BJ (cell line): Measurements from ENCODE around the gene C12orf57. TPM values are rescaled to one million over a fixed set of nuclear protein-coding genes. Genes with fewer than 3 reads are reported as not detected.

Source experiments
- CTCF ChIA-PET: fragments of 350-600 bp; formaldehyde crosslinking; extraction: SDS; loops from one replicate; lab custom pipeline; 2021; ENCODE audit warnings: antibody characterized with exemption, inconsistent platforms; lab: Yijun Ruan, JAX
- POLR2A ChIA-PET: fragments of 300-600 bp; sonication (Branson Sonifier 250); formaldehyde crosslinking; extraction: SDS; loops from one replicate; lab custom pipeline; 2021; ENCODE audit warnings: antibody characterized with exemption; lab: Charles Lee
- DNase-seq: peaks from one replicate; pipeline ENCODE4 v3.0.0-alpha.2; 2011; ENCODE audit warnings: low read depth
- H3K27me3 ChIP-seq: 2 replicates; pipeline ENCODE4 v1.6.0; 2011; ENCODE audit warnings: low read length; ENCODE audit not compliant: control insufficient read depth, insufficient read depth
- H3K36me3 ChIP-seq: 2 replicates; pipeline ENCODE4 v1.5.1; 2011; ENCODE audit warnings: low read length; ENCODE audit not compliant: control insufficient read depth, insufficient read depth
- H3K4me3 ChIP-seq: 2 replicates; pipeline ENCODE4 v1.5.1; 2011; ENCODE audit warnings: low read depth, mild to moderate bottlenecking, control low read depth, low read length
- polyA plus RNA-seq: library from polyadenylated mRNA; depleted of rRNA; stranded (reverse); fragments of >200 nt; gene quantifications from 2 replicates; pipeline ENCODE4 v1.2.3, GENCODE V29; 2011
- TF ChIP-seq, protein P1 (sequence below): IDR thresholded peaks from 2 replicates; pipeline ENCODE4 v1.5.1; 2011; ENCODE audit warnings: low read depth, mild to moderate bottlenecking, control low read depth, inconsistent platforms, low read length, moderate library complexity; ENCODE audit not compliant: insufficient read depth

The C12orf57 gene
- polyA plus RNA-seq, 1 experiment, result 709 TPM

DNA sequence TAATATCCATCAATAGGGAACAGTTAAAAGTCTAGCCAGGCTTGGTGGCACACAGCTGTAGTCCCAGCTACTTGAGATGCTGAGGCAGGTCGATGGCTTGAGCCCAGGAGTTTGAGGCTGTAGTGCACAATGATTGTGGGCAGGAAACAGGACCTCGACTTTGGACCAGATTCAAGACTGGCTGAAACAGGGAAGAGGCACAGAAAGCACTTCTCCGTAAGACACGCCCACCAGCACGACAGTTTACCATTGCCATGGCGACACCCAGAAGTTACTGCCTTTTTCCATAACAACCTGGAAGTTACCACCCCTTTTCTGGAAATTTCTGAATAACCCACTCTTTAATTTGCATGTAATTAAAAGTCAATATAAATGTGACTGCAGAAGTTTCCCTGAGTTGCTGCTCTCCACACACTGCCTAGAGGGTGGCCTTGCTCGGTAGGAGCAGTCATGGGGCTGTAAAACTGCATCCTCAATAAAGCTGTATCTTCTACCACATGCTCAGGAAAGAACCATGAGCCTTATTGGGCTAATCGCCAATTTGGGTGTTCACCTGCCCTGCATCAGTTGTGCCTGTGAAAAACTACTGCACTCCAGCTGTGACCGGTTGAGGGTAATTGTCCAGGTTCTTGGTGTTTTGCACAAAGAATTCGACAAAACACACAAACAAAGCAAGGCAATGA, 43.8 kb upstream of the C12orf57 start:
- ChIA-PET CTCF (interaction anchor here (0.9 to 1.9 kb wide), 3 partner anchors 9 to 27 kb away, joined by 3 to 13 read pairs (median 4); partner anchors contain the start of gene SPSB2), POLR2A (no interaction called here)
- Histone ChIP-seq H3K36me3 (no peaks in the 10 kb centered on the region), H3K27me3 (no peaks in the 10 kb centered on the region), H3K4me3 (no peak overlapping the region)
- TF ChIP-seq, protein P1, sequence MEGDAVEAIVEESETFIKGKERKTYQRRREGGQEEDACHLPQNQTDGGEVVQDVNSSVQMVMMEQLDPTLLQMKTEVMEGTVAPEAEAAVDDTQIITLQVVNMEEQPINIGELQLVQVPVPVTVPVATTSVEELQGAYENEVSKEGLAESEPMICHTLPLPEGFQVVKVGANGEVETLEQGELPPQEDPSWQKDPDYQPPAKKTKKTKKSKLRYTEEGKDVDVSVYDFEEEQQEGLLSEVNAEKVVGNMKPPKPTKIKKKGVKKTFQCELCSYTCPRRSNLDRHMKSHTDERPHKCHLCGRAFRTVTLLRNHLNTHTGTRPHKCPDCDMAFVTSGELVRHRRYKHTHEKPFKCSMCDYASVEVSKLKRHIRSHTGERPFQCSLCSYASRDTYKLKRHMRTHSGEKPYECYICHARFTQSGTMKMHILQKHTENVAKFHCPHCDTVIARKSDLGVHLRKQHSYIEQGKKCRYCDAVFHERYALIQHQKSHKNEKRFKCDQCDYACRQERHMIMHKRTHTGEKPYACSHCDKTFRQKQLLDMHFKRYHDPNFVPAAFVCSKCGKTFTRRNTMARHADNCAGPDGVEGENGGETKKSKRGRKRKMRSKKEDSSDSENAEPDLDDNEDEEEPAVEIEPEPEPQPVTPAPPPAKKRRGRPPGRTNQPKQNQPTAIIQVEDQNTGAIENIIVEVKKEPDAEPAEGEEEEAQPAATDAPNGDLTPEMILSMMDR, result no peak
- no peak for DNase-seq

DNA sequence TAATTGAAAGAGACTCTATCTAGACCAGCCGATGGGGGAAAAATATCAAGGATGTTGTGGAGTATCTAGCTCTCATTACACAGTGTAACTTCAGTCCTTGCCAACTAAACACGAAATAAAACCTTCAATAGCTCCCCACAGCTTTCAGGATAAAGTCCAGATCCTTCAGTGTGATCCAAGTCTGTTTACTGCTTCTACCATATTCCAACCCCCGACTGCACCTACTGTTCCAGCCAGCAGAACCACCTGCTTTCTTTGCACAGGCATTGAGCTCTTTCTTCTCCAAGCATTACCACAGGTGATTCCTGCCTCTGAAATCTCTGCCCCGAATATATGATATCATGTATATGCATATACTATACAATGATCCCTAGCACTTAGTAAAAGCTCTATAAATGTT, 41.4 kb upstream of the C12orf57 start:
- Histone ChIP-seq H3K36me3 (no peaks in the 10 kb centered on the region; the same call in 1 of the 2 replicates), H3K4me3 (no peak overlapping the region), H3K27me3 (no peaks in the 10 kb centered on the region)
- TF ChIP-seq, protein P1, result no peak
- no peak for DNase-seq
- ChIA-PET POLR2A (interaction anchor here (0.7 kb wide), 1 partner anchor 20 kb away, joined by 3 read pairs; no protein-coding TSS in a partner anchor), CTCF (interaction anchor here (0.8 to 1.9 kb wide), 3 partner anchors 11 to 30 kb away, joined by 3 to 10 read pairs (median 4); no protein-coding TSS in a partner anchor)

DNA sequence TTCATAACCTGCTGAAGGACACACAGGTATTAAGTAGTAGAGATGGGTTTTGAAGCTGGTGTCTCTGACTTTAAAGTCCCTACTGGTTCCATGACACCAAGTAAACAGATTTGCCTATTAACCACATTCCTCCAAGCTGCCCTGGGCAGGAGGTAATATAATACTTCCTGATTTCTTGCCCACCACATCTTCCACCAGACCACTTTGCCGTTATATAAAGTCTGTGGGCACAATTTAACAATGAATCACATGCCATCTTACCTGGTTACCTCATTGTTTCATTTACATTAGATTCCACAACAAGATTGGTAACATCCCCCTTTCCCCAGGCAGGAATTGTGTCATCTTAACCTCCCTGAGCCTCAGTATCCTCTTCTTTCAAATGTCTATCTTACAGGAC, 40.1 kb upstream of the C12orf57 start:
- ChIA-PET POLR2A (interaction anchor here (0.6 kb wide), 1 partner anchor 31 kb away, joined by 7 read pairs; the partner anchor contains the start of gene SPSB2), CTCF (no interaction called here)
- TF ChIP-seq, protein P1, result no peak
- H3K27me3 ChIP-seq, result no peaks in the 10 kb centered on the region
- H3K4me3 ChIP-seq, result no peak overlapping the region
- DNase-seq, result no peak
- no peaks in the 10 kb centered on the region; the same call in 1 of the 2 replicates for H3K36me3 ChIP-seq

DNA sequence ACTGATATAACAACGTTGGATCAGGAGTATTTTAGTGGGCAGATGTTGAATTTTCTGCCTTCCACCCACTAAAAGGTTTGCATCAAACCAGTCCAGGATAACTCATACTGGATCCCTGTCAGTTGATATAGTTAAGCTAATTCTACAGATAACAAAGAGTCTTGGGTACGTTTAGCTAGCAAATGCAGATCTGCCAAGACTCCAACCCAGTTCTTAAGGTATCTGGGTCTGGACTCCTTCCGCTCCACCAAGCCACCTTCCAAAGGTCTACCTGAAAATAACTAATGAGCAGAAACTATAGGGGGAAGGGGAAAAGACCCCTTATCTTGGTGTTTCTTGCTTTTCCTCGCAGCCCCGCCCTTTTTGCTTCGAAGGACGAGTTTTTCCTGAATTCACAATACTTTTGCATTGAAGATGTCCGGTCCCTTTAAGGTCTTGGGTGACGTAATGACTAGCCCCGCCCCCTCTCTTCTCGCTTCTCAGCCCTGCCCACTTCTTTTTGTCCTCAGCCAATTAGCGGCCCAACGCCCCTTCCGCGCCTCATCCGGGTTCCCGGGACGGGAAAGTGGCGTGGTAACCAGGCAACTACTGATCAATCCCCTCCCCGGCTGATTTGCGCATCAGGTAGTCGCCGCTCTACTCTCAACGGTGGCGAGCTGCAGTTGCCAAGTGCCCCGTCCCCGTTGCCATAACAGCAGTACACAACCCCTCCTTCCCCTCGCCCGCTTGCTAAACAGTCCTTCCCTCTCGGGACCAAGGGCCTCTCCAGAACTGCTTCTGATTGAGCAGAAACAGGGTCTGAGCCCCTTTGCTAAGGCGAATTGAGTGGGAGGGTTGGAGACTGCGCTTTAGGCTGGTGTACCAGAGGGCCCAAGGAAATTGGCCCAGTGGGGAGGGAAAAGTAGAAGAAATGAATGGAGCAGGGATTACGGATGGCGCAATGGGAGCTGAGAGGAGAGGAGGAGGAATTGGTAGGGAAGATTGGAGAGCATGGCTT, 39.2 kb upstream of the C12orf57 start, which contains the start of gene LRRC23:
Gene LRRC23 (plus strand): TSS at position 543 of the 997 bp plus-strand sequence. CDS start 812 bp downstream, outside the sequence.
- DNase-seq, result peak; percentile 73
- TF ChIP-seq, protein P1, result no peak
- H3K4me3 ChIP-seq, result peak within 1 kb of the TSS; percentile 58
- no peaks in the 10 kb centered on the region; the same call in 1 of the 2 replicates for H3K36me3 ChIP-seq
- no peaks in the 10 kb centered on the region for H3K27me3 ChIP-seq
- POLR2A ChIA-PET, result interaction anchor here (0.6 kb wide), 1 partner anchor 32 kb away, joined by 7 read pairs; the partner anchor contains the start of gene SPSB2
- CTCF ChIA-PET, result interaction anchor here (0.6 to 2.2 kb wide), 7 partner anchors 13 to 1486 kb away, joined by 3 to 12 read pairs (median 5); no protein-coding TSS in a partner anchor
